B cell (primary cell): ENCODE measurements around the gene SSH3.

Source experiments
- CTCF ChIP-seq: fragments of 200-600 bp; IDR thresholded peaks from one replicate; pipeline ENCODE4 v1.8.0; 2022; ENCODE audit warnings: antibody characterized with exemption, mild to moderate bottlenecking
- EZH2 ChIP-seq: IDR thresholded peaks from 2 replicates; pipeline ENCODE4 v1.6.1; 2012; ENCODE audit warnings: borderline replicate concordance, low read depth, mild to moderate bottlenecking, moderate library complexity, low read length; ENCODE audit not compliant: insufficient read depth, poor library complexity, severe bottlenecking

- TF ChIP-seq CTCF (no peak), EZH2 (no peak)
These were observed 593 bp downstream of the SSH3 start for GRCh38 chr11:67303835-67304411.
